IPS-20b (cell line): Measurements from ENCODE around the gene PKN3.

ENCODE experiments used
- H3K27ac ChIP-seq: one replicate; pipeline ENCODE4 v1.5.1; 2013; ENCODE audit warnings: low read length
- H3K27me3 ChIP-seq: 2 replicates; pipeline ENCODE4 v1.6.1; 2013; ENCODE audit warnings: mild to moderate bottlenecking, low read length, inconsistent platforms; ENCODE audit not compliant: insufficient read depth
- H3K36me3 ChIP-seq: 2 replicates; pipeline ENCODE4 v1.6.1; 2013; ENCODE audit warnings: low read depth, mild to moderate bottlenecking, inconsistent platforms, low read length, moderate library complexity; ENCODE audit not compliant: insufficient read depth
- H3K4me1 ChIP-seq: 2 replicates; pipeline ENCODE4 v1.6.1; 2013; ENCODE audit warnings: mild to moderate bottlenecking, control low read depth, inconsistent platforms, low read length, moderate library complexity; ENCODE audit not compliant: insufficient read depth
- H3K4me3 ChIP-seq: 2 replicates; pipeline ENCODE4 v1.5.1; 2013; ENCODE audit warnings: mild to moderate bottlenecking, low read length, inconsistent platforms
- H3K9ac ChIP-seq: 2 replicates; pipeline ENCODE4 v1.6.1; 2013; ENCODE audit warnings: low read depth, mild to moderate bottlenecking, inconsistent platforms, low read length, moderate library complexity
- H3K9me3 ChIP-seq: 2 replicates; pipeline ENCODE4 v1.6.1; 2013; ENCODE audit warnings: mild to moderate bottlenecking, low read depth, low read length, inconsistent platforms; ENCODE audit not compliant: insufficient read depth

PKN3 gene

GRCh38 chr9:128712451-128713410 lies 10.4 kb downstream of the PKN3 start:
- no peaks in the 10 kb centered on the region for H3K9me3 ChIP-seq
- no peak overlapping the region for H3K27ac ChIP-seq
- no peaks in the 10 kb centered on the region for H3K27me3 ChIP-seq
- H3K4me3 ChIP-seq, result no peak overlapping the region
- no peaks in the 10 kb centered on the region; the same call in 1 of the 2 replicates for H3K36me3 ChIP-seq
- no peak overlapping the region for H3K9ac ChIP-seq
- H3K4me1 ChIP-seq, result no peaks in the 10 kb centered on the region

- Histone ChIP-seq H3K4me3 (no peak overlapping the region), H3K27ac (no peak overlapping the region), H3K4me1 (no peaks in the 10 kb centered on the region), H3K27me3 (no peaks in the 10 kb centered on the region), H3K9me3 (no peaks in the 10 kb centered on the region), H3K36me3 (no peaks in the 10 kb centered on the region; the same call in 1 of the 2 replicates), H3K9ac (no peak overlapping the region)
Measured at GRCh38 chr9:128713411-128713780, 11.1 kb downstream of the PKN3 start.

- H3K27ac ChIP-seq, result no peak overlapping the region
- no peak overlapping the region for H3K9ac ChIP-seq
- H3K9me3 ChIP-seq, result no peaks in the 10 kb centered on the region
- H3K36me3 ChIP-seq, result no peaks in the 10 kb centered on the region; the same call in 1 of the 2 replicates
- H3K4me3 ChIP-seq, result no peak overlapping the region
- H3K27me3 ChIP-seq, result no peaks in the 10 kb centered on the region
- H3K4me1 ChIP-seq, result no peaks in the 10 kb centered on the region
Measured at GRCh38 chr9:128713941-128714573, 11.8 kb downstream of the PKN3 start.

- Histone ChIP-seq H3K36me3 (peaks cover 3% of the 10 kb centered on the region; the same call in 1 of the 2 replicates), H3K27me3 (no peaks in the 10 kb centered on the region), H3K9me3 (no peaks in the 10 kb centered on the region), H3K4me3 (no peak overlapping the region), H3K4me1 (no peaks in the 10 kb centered on the region), H3K9ac (no peak overlapping the region), H3K27ac (no peak overlapping the region)
Measured at GRCh38 chr9:128714586-128715435, 12.5 kb downstream of the PKN3 start.

GRCh38 chr9:128715436-128715750 lies 13.1 kb downstream of the PKN3 start:
- Histone ChIP-seq H3K9ac (no peak overlapping the region), H3K27ac (no peak overlapping the region), H3K4me1 (no peaks in the 10 kb centered on the region), H3K4me3 (no peak overlapping the region), H3K36me3 (peaks cover 4% of the 10 kb centered on the region), H3K9me3 (no peaks in the 10 kb centered on the region), H3K27me3 (no peaks in the 10 kb centered on the region)

- no peaks in the 10 kb centered on the region for H3K4me1 ChIP-seq
- no peak overlapping the region for H3K27ac ChIP-seq
- no peaks in the 10 kb centered on the region for H3K9me3 ChIP-seq
- H3K4me3 ChIP-seq, result no peak overlapping the region
- no peaks in the 10 kb centered on the region for H3K27me3 ChIP-seq
- H3K36me3 ChIP-seq, result peaks cover 13% of the 10 kb centered on the region
- no peak overlapping the region for H3K9ac ChIP-seq
Measured at GRCh38 chr9:128716581-128717254, 14.4 kb downstream of the PKN3 start.

- Histone ChIP-seq H3K27me3 (no peaks in the 10 kb centered on the region), H3K9ac (no peak overlapping the region), H3K27ac (no peak overlapping the region), H3K4me1 (no peaks in the 10 kb centered on the region), H3K36me3 (peaks cover 13% of the 10 kb centered on the region), H3K4me3 (no peak overlapping the region), H3K9me3 (no peaks in the 10 kb centered on the region)
Measured at GRCh38 chr9:128718047-128718446, 15.7 kb downstream of the PKN3 start.

GRCh38 chr9:128718475-128718874 lies 16.2 kb downstream of the PKN3 start:
- no peak overlapping the region for H3K27ac ChIP-seq
- H3K27me3 ChIP-seq, result no peaks in the 10 kb centered on the region
- H3K4me3 ChIP-seq, result no peak overlapping the region
- H3K9me3 ChIP-seq, result no peaks in the 10 kb centered on the region
- no peaks in the 10 kb centered on the region for H3K4me1 ChIP-seq
- H3K36me3 ChIP-seq, result peaks cover 13% of the 10 kb centered on the region
- H3K9ac ChIP-seq, result no peak overlapping the region

- Histone ChIP-seq H3K9ac (no peak overlapping the region), H3K36me3 (peaks cover 13% of the 10 kb centered on the region), H3K4me1 (no peaks in the 10 kb centered on the region), H3K9me3 (no peaks in the 10 kb centered on the region), H3K27me3 (no peaks in the 10 kb centered on the region), H3K27ac (no peak overlapping the region), H3K4me3 (no peak overlapping the region)
Measured at GRCh38 chr9:128719919-128720605, 17.8 kb downstream of the PKN3 start.

GRCh38 chr9:128720841-128721486 lies 18.7 kb downstream of the PKN3 start:
- Histone ChIP-seq H3K27ac (no peak overlapping the region), H3K9ac (no peak overlapping the region), H3K9me3 (no peaks in the 10 kb centered on the region), H3K36me3 (peaks cover 13% of the 10 kb centered on the region), H3K4me3 (no peak overlapping the region), H3K4me1 (no peaks in the 10 kb centered on the region), H3K27me3 (no peaks in the 10 kb centered on the region)
